GM18526 (cell line): ENCODE measurements around the gene RTEL1.
A peak's percentile ranks its signal among the peaks of the same experiment; 100 is the strongest.

ENCODE experiments used
- POLR2A ChIP-seq: IDR thresholded peaks from 3 replicates; pipeline ENCODE4 v1.6.1; 2011; ENCODE audit not compliant: insufficient read length; ENCODE audit errors: extremely low read depth

Gene RTEL1

DNA sequence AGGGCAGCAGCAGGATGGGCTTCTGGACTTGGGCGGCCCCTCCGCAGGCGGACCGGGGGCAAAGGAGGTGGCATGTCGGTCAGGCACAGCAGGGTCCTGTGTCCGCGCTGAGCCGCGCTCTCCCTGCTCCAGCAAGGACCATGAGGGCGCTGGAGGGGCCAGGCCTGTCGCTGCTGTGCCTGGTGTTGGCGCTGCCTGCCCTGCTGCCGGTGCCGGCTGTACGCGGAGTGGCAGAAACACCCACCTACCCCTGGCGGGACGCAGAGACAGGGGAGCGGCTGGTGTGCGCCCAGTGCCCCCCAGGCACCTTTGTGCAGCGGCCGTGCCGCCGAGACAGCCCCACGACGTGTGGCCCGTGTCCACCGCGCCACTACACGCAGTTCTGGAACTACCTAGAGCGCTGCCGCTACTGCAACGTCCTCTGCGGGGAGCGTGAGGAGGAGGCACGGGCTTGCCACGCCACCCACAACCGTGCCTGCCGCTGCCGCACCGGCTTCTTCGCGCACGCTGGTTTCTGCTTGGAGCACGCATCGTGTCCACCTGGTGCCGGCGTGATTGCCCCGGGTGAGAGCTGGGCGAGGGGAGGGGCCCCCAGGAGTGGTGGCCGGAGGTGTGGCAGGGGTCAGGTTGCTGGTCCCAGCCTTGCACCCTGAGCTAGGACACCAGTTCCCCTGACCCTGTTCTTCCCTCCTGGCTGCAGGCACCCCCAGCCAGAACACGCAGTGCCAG lies 38.7 kb downstream of the RTEL1 start, which contains the start of gene TNFRSF6B:
Gene TNFRSF6B (plus strand): TSS at position 25 of the 729 bp plus-strand sequence. CDS start 116 bp downstream, at position 141.
- no peak for TF ChIP-seq POLR2A

- TF ChIP-seq POLR2A = no peak
These were observed 39.3 kb downstream of the RTEL1 start for GRCh38 chr20:63697357-63697867.

DNA sequence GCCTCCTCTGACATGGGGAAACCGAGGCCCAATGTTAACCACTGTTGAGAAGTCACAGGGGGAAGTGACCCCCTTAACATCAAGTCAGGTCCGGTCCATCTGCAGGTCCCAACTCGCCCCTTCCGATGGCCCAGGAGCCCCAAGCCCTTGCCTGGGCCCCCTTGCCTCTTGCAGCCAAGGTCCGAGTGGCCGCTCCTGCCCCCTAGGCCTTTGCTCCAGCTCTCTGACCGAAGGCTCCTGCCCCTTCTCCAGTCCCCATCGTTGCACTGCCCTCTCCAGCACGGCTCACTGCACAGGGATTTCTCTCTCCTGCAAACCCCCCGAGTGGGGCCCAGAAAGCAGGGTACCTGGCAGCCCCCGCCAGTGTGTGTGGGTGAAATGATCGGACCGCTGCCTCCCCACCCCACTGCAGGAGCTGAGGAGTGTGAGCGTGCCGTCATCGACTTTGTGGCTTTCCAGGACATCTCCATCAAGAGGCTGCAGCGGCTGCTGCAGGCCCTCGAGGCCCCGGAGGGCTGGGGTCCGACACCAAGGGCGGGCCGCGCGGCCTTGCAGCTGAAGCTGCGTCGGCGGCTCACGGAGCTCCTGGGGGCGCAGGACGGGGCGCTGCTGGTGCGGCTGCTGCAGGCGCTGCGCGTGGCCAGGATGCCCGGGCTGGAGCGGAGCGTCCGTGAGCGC lies 39.9 kb downstream of the RTEL1 start:
- TF ChIP-seq POLR2A = no peak

GRCh38 chr20:63698739-63699465 lies 40.8 kb downstream of the RTEL1 start:
- TF ChIP-seq POLR2A = peak; percentile 11

- no peak for TF ChIP-seq POLR2A
These were observed 41.5 kb downstream of the RTEL1 start for GRCh38 chr20:63699466-63700198.

DNA sequence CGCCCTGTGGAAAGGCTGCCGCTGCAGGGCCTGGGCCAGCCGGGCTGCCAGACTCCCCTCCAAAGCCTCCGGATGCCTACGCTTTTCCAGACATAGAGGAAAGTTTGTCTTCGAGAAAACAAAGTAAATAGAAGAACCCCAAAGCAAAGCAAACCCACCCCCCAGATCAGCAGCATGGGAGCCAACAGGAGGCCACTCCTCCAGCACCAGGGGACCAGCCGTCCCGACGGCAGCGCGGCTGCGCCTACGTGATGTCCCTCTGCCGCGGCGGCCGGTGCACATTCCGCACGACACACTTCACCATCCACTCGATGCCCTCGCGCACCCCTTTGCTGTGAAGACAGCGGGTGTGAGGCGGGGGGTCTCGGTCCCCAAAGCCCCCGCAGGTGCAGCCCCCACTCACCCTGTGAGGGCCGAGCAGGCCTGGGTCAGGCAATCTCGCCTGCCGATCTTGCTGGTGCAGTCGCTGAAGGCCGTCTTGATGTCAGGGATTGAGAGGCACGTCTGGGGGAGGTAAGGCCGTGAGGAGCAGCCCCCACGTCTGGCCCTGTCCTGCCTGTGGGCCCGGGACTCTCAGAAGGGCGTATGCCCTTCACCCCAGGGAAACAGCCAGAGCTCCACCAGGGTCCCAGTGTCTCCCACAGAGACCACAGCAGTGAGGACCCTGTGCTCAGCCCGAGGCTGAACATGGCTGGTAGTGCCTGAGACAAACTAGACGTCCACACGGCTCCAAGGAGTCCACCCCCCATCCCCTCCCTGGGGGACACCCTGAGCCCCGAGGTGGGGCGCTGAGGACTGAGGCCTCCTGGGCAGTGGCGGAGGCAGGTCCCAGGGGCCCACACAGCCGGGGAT lies 42.3 kb downstream of the RTEL1 start:
- no peak for TF ChIP-seq POLR2A

GRCh38 chr20:63701051-63701328 lies 42.9 kb downstream of the RTEL1 start:
- no peak for TF ChIP-seq POLR2A

DNA sequence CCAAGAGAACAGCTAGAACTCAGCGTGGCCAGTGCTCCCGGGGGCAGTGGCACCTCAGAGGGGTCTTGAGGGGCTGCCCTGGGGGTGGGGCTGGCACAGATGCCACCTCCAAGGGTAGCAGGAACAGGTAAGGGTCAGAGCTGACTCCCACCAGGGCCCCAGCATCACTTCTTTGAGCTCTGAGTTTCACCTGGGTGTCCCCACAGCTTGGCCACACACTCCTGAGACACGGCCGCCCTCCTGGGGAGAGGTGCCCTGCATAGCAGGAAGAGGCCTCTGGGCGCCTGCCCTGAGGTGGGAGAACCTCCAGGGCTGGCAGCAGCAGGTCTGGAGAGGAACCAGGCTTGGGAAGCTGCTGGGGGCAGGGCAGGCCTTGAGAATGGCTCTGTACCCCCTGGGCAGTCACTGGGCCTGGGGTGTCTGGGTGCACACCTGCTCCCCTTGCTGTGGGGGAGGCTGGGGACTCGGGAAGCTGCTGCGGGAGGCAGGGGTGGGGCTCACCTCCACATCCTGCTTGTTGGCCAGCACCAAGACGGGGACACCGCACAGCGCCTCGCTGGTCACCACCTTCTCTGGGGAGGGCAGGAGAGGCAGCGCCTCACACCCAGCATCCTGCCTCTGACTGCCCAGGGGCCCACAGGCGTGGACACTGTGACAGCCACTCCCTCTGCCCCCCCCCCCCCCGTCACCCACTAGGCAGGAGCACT lies 43.4 kb downstream of the RTEL1 start:
- no peak for TF ChIP-seq POLR2A

- no peak for TF ChIP-seq POLR2A
These were observed 44.0 kb downstream of the RTEL1 start for GRCh38 chr20:63702036-63702665.

GRCh38 chr20:63702751-63703470 lies 44.8 kb downstream of the RTEL1 start:
- TF ChIP-seq POLR2A = no peak

DNA sequence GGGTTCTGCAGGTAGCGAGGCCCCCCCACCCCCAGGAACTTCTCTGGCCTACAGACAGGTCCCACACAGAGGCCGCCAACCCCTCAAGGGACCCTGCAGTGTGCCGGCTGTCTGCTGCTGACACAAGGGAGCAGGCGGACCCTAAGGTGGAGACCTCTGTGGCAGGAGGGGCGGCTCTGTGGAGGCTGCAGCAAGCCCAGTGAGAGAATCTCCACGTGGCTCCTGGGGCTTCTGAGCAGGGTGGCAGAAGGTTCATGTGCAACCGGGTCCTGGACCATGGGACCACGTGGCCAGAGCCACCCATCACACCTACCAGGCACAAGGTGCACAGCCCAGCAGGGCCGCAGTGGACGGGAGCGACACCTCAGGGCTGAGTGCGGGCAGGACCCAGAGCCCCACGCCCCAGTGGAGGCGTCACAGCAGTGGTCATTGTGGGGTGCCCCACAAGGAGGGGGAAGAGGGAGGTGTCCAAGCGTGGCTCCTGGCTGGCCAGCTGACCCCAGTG lies 45.4 kb downstream of the RTEL1 start:
- TF ChIP-seq POLR2A = no peak

- TF ChIP-seq POLR2A = no peak
These were observed 46.0 kb downstream of the RTEL1 start for GRCh38 chr20:63703976-63704748.
